DOHH2 (cell line): Measurements from ENCODE around the gene CACNA1D.

Source experiments
- H3F3A ChIP-seq: fragments of 200-600 bp; sonication (generic), shearing (Covaris generic); 2 replicates; pipeline ENCODE4 v1.6.0; 2016; ENCODE audit warnings: antibody characterized with exemption, mild to moderate bottlenecking; ENCODE audit not compliant: control insufficient read depth, insufficient read depth
- H3K27ac ChIP-seq: fragments of 200-600 bp; sonication (generic); 2 replicates; pipeline ENCODE4 v1.5.1; 2014; ENCODE audit warnings: low read depth, mild to moderate bottlenecking, low read length, moderate library complexity
- H3K27me3 ChIP-seq: fragments of 200-600 bp; sonication (generic); 2 replicates; pipeline ENCODE4 v1.6.1; 2014; ENCODE audit warnings: mild to moderate bottlenecking, low read length, mixed read lengths; ENCODE audit not compliant: control insufficient read depth
- H3K36me3 ChIP-seq: fragments of 200-600 bp; sonication (generic); 2 replicates; pipeline ENCODE4 v1.6.1; 2014; ENCODE audit warnings: mild to moderate bottlenecking, low read length, moderate library complexity, mixed read lengths; ENCODE audit not compliant: control insufficient read depth
- H3K4me1 ChIP-seq: fragments of 200-600 bp; sonication (generic); 2 replicates; pipeline ENCODE4 v1.6.1; 2014; ENCODE audit warnings: mild to moderate bottlenecking, low read length, mixed read lengths; ENCODE audit not compliant: control insufficient read depth
- H3K4me2 ChIP-seq: fragments of 200-600 bp; sonication (generic); 2 replicates; pipeline ENCODE4 v1.6.0; 2014; ENCODE audit warnings: mild to moderate bottlenecking, low read length, moderate library complexity
- H3K4me3 ChIP-seq: fragments of 200-600 bp; sonication (generic); 2 replicates; pipeline ENCODE4 v1.5.1; 2014; ENCODE audit warnings: mild to moderate bottlenecking, low read length, mixed read lengths
- H3K79me2 ChIP-seq: fragments of 200-600 bp; sonication (generic); 2 replicates; pipeline ENCODE4 v1.6.1; 2014; ENCODE audit warnings: mild to moderate bottlenecking, low read length, mixed read lengths; ENCODE audit not compliant: control insufficient read depth
- H3K9me2 ChIP-seq: fragments of 200-600 bp; sonication (generic); replicated peaks from 2 replicates; pipeline ENCODE4 v1.6.1; 2014; ENCODE audit warnings: mild to moderate bottlenecking, low read length, mixed read lengths; ENCODE audit not compliant: control insufficient read depth
- H3K9me3 ChIP-seq: fragments of 200-600 bp; sonication (generic); 2 replicates; pipeline ENCODE4 v1.6.1; 2014; ENCODE audit warnings: antibody characterized with exemption, low read length, mixed read lengths; ENCODE audit not compliant: control insufficient read depth, insufficient read depth
- H4K20me1 ChIP-seq: fragments of 200-600 bp; sonication (generic); 2 replicates; pipeline ENCODE4 v1.6.0; 2014; ENCODE audit warnings: low read depth, mild to moderate bottlenecking, antibody characterized with exemption, low read length, moderate library complexity; ENCODE audit not compliant: control insufficient read depth, insufficient read depth
- EZH2phosphoT487 ChIP-seq: fragments of 200-600 bp; sonication (generic); IDR thresholded peaks from 2 replicates; pipeline ENCODE4 v1.6.1; 2017; ENCODE audit warnings: borderline replicate concordance, mild to moderate bottlenecking, antibody characterized with exemption, low read length, moderate library complexity, mixed read lengths
- TF ChIP-seq, protein P1 (sequence below): fragments of 200-600 bp; sonication (generic); IDR thresholded peaks from one replicate; pipeline ENCODE4 v1.5.1; 2014; ENCODE audit warnings: antibody characterized with exemption, mild to moderate bottlenecking, low read depth, low read length; ENCODE audit not compliant: poor library complexity, severe bottlenecking

The CACNA1D gene

GRCh38 chr3:53705774-53706173, 211.4 kb downstream of the CACNA1D start:
- no peaks in the 10 kb centered on the region for H3F3A ChIP-seq
- H3K79me2 ChIP-seq = no peaks in the 10 kb centered on the region
- H3K4me2 ChIP-seq = no peak overlapping the region
- no peak overlapping the region for H3K4me3 ChIP-seq
- H3K27ac ChIP-seq = no peak overlapping the region
- H3K36me3 ChIP-seq = no peaks in the 10 kb centered on the region
- TF ChIP-seq, protein P1, sequence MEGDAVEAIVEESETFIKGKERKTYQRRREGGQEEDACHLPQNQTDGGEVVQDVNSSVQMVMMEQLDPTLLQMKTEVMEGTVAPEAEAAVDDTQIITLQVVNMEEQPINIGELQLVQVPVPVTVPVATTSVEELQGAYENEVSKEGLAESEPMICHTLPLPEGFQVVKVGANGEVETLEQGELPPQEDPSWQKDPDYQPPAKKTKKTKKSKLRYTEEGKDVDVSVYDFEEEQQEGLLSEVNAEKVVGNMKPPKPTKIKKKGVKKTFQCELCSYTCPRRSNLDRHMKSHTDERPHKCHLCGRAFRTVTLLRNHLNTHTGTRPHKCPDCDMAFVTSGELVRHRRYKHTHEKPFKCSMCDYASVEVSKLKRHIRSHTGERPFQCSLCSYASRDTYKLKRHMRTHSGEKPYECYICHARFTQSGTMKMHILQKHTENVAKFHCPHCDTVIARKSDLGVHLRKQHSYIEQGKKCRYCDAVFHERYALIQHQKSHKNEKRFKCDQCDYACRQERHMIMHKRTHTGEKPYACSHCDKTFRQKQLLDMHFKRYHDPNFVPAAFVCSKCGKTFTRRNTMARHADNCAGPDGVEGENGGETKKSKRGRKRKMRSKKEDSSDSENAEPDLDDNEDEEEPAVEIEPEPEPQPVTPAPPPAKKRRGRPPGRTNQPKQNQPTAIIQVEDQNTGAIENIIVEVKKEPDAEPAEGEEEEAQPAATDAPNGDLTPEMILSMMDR = no peak
- no peak for TF ChIP-seq EZH2phosphoT487
- H3K9me2 ChIP-seq = no peaks in the 10 kb centered on the region
- H3K9me3 ChIP-seq = no peaks in the 10 kb centered on the region
- H3K4me1 ChIP-seq = no peaks in the 10 kb centered on the region
- peaks cover 3% of the 10 kb centered on the region; the same call in 1 of the 2 replicates for H3K27me3 ChIP-seq
- H4K20me1 ChIP-seq = no peaks in the 10 kb centered on the region

DNA sequence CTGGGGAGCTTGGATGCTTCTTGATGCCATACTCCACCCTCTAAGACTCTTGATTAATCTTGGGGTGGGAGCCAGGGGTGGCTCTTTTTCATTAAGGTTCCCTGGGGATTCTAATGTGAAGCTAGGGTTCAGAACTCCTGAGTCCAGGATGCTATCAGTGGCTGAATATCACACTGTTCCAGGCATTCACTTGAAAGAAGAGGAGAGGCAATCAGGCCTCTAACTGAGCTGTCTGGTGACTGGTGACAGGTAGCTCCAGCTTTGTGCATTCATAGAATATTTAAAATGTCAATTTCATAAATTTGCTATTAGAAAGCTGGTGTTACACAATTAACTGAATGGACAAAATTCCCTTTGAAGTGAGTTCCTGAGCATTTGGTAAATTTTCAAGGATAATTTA, 212.8 kb downstream of the CACNA1D start:
- H3K79me2 ChIP-seq = no peaks in the 10 kb centered on the region
- no peak overlapping the region for H3K27ac ChIP-seq
- H3K4me3 ChIP-seq = no peak overlapping the region
- no peaks in the 10 kb centered on the region for H3K4me1 ChIP-seq
- H4K20me1 ChIP-seq = no peaks in the 10 kb centered on the region
- H3K36me3 ChIP-seq = no peaks in the 10 kb centered on the region
- no peaks in the 10 kb centered on the region for H3F3A ChIP-seq
- no peaks in the 10 kb centered on the region for H3K9me2 ChIP-seq
- H3K9me3 ChIP-seq = no peaks in the 10 kb centered on the region
- H3K4me2 ChIP-seq = no peak overlapping the region
- peaks cover 3% of the 10 kb centered on the region; the same call in 1 of the 2 replicates for H3K27me3 ChIP-seq
- TF ChIP-seq, protein P1 = no peak
- TF ChIP-seq EZH2phosphoT487 = no peak

DNA sequence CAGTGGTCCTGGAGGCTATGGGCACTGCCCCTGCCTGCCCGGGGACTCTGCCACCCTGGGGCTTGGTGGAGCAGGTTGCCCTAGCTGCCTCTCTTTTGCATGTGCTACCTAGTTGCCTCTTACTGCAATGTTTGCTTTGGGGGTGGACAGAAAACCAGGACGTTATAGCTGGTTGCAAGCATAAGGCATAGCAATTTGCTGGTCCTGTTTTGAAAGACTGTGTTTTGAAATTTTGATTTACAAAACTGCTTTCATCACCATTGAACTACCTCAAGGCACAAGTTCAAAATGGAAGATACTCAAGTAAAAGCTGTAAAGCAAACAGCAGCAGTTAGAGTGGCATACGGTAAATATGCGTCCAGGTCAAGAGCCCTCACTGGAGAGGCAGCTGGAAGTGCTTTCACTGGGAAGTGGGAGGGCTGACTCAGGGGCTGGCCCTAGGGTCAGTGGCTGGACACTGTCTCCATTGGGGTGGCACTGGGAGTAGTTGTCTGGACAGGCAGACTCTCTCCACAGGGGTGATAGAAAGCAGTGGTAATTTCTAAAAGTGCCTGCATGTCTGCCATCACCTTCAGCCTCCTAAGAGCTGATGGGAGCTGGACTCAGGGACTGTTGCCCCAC, 213.7 kb downstream of the CACNA1D start:
- Histone ChIP-seq H3F3A (no peaks in the 10 kb centered on the region), H3K9me3 (no peaks in the 10 kb centered on the region), H3K4me2 (no peak overlapping the region), H4K20me1 (no peaks in the 10 kb centered on the region), H3K4me3 (no peak overlapping the region), H3K27me3 (peaks cover 3% of the 10 kb centered on the region; the same call in 1 of the 2 replicates), H3K9me2 (no peaks in the 10 kb centered on the region), H3K79me2 (no peaks in the 10 kb centered on the region), H3K27ac (no peak overlapping the region), H3K4me1 (no peaks in the 10 kb centered on the region), H3K36me3 (no peaks in the 10 kb centered on the region)
- TF ChIP-seq, protein P1 = no peak
- no peak for TF ChIP-seq EZH2phosphoT487
